ENCODE data around the gene SART1.
A peak's percentile ranks its signal among the peaks of the same experiment; 100 is the strongest.

SART1 gene

DNA sequence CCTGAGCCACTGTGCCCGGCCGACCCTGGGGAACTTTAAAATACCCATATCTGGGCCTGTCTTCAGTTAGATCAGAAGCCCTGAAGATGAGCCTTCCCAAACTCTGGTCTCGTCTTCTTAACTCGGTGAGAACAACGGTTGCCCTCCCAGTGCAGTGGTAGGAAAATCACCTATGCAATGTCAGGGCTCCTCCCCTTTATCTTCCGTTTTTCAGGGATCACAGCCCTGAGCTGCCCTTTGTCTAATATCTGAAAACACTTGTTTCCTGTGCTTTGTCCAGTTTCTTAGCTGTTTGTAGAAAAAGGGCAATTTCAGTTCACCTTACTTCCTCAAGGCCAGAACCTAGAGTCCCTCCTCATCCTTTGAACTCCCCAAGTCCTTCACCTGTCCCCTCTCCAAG, 32.9 kb upstream of the SART1 start:
- no peak overlapping the region for H3K4me3 Mint-ChIP-seq
- peaks cover 19% of the 10 kb centered on the region for H3K4me1 Mint-ChIP-seq
- H3K27ac Mint-ChIP-seq: no peak overlapping the region
- no peaks in the 10 kb centered on the region for H3K36me3 Mint-ChIP-seq (ENCODE audit: low read depth)
- TF ChIP-seq, protein P1, sequence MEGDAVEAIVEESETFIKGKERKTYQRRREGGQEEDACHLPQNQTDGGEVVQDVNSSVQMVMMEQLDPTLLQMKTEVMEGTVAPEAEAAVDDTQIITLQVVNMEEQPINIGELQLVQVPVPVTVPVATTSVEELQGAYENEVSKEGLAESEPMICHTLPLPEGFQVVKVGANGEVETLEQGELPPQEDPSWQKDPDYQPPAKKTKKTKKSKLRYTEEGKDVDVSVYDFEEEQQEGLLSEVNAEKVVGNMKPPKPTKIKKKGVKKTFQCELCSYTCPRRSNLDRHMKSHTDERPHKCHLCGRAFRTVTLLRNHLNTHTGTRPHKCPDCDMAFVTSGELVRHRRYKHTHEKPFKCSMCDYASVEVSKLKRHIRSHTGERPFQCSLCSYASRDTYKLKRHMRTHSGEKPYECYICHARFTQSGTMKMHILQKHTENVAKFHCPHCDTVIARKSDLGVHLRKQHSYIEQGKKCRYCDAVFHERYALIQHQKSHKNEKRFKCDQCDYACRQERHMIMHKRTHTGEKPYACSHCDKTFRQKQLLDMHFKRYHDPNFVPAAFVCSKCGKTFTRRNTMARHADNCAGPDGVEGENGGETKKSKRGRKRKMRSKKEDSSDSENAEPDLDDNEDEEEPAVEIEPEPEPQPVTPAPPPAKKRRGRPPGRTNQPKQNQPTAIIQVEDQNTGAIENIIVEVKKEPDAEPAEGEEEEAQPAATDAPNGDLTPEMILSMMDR (IDR thresholded peaks at IDR 0.05): no peak
- DNase-seq: no peak
- peaks cover 3% of the 10 kb centered on the region for H3K27me3 Mint-ChIP-seq (ENCODE audit: low read depth, poor library complexity)
- no peaks in the 10 kb centered on the region for H3K9me3 Mint-ChIP-seq

DNA sequence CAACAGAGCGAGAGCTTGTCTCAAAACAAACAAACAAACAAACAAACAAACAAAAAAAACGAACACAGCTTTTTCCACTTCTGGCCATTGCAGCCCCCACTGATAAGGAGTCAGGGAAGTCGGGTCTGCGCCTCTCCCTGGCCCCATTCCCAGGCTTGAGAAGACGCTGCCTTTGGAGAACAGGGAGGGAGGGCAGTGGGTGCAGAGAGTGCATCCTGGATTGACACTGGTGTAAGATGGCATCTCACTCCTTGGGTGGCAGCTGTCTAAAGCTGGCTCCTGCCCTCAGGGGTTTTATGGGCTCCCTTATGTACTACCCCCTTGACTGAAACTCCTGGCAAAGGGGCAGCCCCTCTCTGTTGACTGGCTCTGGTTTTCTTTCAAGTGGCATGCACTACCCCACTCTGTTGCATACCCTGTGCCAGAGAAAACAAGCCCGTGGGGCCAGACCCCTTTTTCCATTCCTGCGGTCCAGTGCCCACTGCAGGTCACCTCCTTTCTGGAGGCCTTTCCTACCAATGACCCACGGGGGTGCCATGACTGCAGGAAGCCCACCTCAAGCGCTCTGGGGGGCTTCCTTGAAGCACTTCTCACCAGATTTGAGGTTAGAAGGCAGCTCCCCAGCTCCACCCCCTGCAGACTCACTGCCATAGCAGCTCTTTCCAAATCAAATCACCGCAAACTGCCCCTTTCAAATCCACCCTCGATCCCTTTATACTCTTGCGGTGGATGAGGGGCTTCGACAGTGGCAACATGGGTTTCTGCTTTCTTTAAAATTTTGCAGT, 29.6 kb upstream of the SART1 start:
- no peaks in the 10 kb centered on the region for H3K9me3 Mint-ChIP-seq
- DNase-seq: no peak
- TF ChIP-seq, protein P1 (IDR thresholded peaks at IDR 0.05): no peak
- peaks cover 23% of the 10 kb centered on the region for H3K4me1 Mint-ChIP-seq
- no peak overlapping the region for H3K4me3 Mint-ChIP-seq
- no peaks in the 10 kb centered on the region for H3K36me3 Mint-ChIP-seq (ENCODE audit: low read depth)
- H3K27me3 Mint-ChIP-seq (ENCODE audit: low read depth, poor library complexity): peaks cover 6% of the 10 kb centered on the region
- H3K27ac Mint-ChIP-seq: no peak overlapping the region

DNA sequence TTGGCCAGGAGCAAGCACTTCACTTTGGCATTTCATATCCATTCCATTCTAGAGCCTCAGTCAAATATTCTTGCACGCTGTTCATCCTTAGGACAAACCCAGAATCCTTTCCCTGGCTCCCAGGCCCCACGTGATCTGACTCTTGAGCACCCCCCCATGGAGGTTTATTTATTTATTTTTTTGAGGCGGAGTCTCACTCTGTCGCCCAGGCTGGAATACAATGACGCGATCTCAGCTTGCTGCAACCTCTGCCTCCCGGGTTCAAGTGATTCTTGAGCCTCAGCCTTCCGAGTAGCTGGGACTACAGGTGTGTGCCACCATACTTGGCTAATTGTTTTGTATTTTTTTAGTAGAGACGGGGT, 29.0 kb upstream of the SART1 start:
- DNase-seq: no peak
- Mint-ChIP-seq H3K4me1 (peaks cover 23% of the 10 kb centered on the region), H3K4me3 (no peak overlapping the region), H3K36me3 (ENCODE audit: low read depth) (no peaks in the 10 kb centered on the region), H3K9me3 (no peaks in the 10 kb centered on the region), H3K27me3 (ENCODE audit: low read depth, poor library complexity) (peaks cover 10% of the 10 kb centered on the region), H3K27ac (no peak overlapping the region)
- TF ChIP-seq, protein P1 (IDR thresholded peaks at IDR 0.05): no peak

DNA sequence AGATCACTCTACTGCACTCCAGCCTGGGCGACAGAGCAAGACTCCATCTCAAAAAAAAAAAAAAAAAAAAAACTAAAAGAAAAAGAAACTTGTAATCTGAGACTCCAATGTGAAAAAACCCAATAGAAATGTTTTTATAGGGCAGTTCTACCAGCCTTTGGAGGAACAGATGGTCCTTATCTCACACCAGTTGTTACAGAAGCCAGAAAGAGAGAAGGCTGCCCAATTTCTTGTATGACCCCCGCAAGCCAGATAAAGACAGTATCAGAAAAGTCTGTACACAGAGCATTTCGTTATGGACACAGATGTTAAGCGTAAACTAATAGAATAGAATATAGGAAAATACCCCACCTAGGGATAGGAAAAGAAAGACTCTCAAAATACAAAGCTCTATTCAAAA, 27.5 kb upstream of the SART1 start:
- H3K4me1 Mint-ChIP-seq: peaks cover 29% of the 10 kb centered on the region
- H3K4me3 Mint-ChIP-seq: no peak overlapping the region
- H3K9me3 Mint-ChIP-seq: no peaks in the 10 kb centered on the region
- H3K27ac Mint-ChIP-seq: no peak overlapping the region
- H3K36me3 Mint-ChIP-seq (ENCODE audit: low read depth): no peaks in the 10 kb centered on the region
- no peak for DNase-seq
- peaks cover 14% of the 10 kb centered on the region for H3K27me3 Mint-ChIP-seq (ENCODE audit: low read depth, poor library complexity)
- TF ChIP-seq, protein P1 (IDR thresholded peaks at IDR 0.05): no peak

DNA sequence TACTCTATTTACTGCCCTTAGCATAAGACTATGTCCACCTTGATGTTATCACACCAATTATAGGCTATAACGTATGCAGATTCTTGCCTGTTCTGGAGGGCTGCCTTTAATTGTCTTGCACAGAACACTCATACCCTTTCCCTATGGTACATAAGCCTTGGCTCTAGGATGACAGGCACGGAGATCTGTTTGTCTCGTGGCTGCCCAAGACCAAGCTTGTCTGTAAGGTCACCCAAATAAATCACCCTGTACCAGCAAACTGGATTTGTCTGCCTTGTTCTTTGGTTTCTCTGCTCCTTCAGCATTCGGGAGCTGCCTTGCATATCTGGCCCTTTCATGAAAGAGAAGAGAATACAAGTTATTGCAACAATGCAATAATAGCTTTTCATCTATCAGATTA, 23.8 kb upstream of the SART1 start:
- no peaks in the 10 kb centered on the region for H3K36me3 Mint-ChIP-seq (ENCODE audit: low read depth)
- DNase-seq: no peak
- H3K4me1 Mint-ChIP-seq: peaks cover 21% of the 10 kb centered on the region
- TF ChIP-seq, protein P1 (IDR thresholded peaks at IDR 0.05): no peak
- H3K27me3 Mint-ChIP-seq (ENCODE audit: low read depth, poor library complexity): peaks cover 14% of the 10 kb centered on the region
- H3K4me3 Mint-ChIP-seq: no peak overlapping the region
- no peak overlapping the region for H3K27ac Mint-ChIP-seq
- H3K9me3 Mint-ChIP-seq: no peaks in the 10 kb centered on the region

DNA sequence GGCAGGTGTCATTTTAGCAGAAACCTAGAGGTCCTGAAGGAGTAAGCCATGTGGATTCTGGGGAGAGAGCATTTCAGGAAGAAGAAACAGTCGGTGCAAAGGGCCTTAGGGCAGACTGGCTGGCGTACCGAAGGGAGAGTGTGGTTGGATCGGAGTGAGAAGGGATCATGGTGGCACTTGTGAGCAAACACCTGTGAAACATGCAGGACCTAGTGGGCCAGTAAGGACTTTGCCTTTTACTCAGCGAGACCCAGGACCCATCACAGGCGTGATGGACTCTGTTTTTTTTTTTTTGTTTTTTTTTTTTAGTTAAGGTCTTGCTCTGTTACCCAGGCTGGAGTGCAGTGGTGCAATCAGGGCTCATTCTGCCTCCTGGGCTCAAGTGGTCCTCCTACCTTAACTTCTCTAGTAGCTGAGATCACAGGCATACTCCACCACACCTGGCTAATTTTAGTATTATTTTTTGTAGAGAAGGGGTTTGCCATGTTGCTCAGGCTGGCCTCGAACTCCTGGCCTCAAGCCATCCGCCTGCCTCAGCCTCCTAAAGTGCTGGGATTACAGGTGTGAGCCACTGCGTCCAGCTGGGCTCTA, 19.7 kb upstream of the SART1 start:
- H3K4me3 Mint-ChIP-seq: no peak overlapping the region
- peaks cover 32% of the 10 kb centered on the region for H3K4me1 Mint-ChIP-seq
- peak overlapping the region; percentile 62 for H3K27ac Mint-ChIP-seq

More for the DNA sequence above, 19.7 kb upstream of the SART1 start:
- H3K27me3 Mint-ChIP-seq (ENCODE audit: low read depth, poor library complexity): peaks cover 12% of the 10 kb centered on the region
- H3K9me3 Mint-ChIP-seq: no peaks in the 10 kb centered on the region
- TF ChIP-seq, protein P1 (IDR thresholded peaks at IDR 0.05): no peak
- H3K36me3 Mint-ChIP-seq (ENCODE audit: low read depth): no peaks in the 10 kb centered on the region
- no peak for DNase-seq
